Astrocyte (in vitro differentiated cells and primary cell): ENCODE measurements around the gene TGIF2. TPM values are rescaled to one million over a fixed set of nuclear protein-coding genes. Genes with fewer than 3 reads are reported as not detected.

Experiments
- DNase-seq: peaks from one replicate; pipeline ENCODE4 v3.0.0-alpha.2; 2010; ENCODE audit warnings: low read depth
- FAIRE-seq: peaks from 2 replicates; lab custom pipeline; 2011; peaks lifted over from hg19 to GRCh38; lab: Jason Lieb, UNC
- H2AFZ ChIP-seq: 2 replicates; pipeline ENCODE4 v1.6.0; 2012; ENCODE audit warnings: low read depth, low read length, inconsistent platforms
- H3K27ac ChIP-seq: 2 replicates; pipeline ENCODE4 v1.5.1; 2011; ENCODE audit warnings: low read depth, low read length, inconsistent platforms
- H3K27me3 ChIP-seq: 2 replicates; pipeline ENCODE4 v1.6.0; 2011; ENCODE audit warnings: low read length, inconsistent platforms; ENCODE audit not compliant: insufficient read depth
- H3K36me3 ChIP-seq: 2 replicates; pipeline ENCODE4 v1.5.1; 2011; ENCODE audit warnings: low read length, inconsistent platforms; ENCODE audit not compliant: insufficient read depth
- H3K4me1 ChIP-seq: 2 replicates; pipeline ENCODE4 v1.5.1; 2011; ENCODE audit warnings: low read length, inconsistent platforms; ENCODE audit not compliant: insufficient read depth
- H3K4me2 ChIP-seq: 2 replicates; pipeline ENCODE4 v1.6.0; 2012; ENCODE audit warnings: low read length, inconsistent platforms
- H3K4me3 ChIP-seq: 2 replicates; pipeline ENCODE4 v1.5.1; 2011; ENCODE audit warnings: low read depth, mild to moderate bottlenecking, low read length, inconsistent platforms; ENCODE audit not compliant: insufficient read depth
- H3K79me2 ChIP-seq: 2 replicates; pipeline ENCODE4 v1.6.0; 2012; ENCODE audit warnings: mild to moderate bottlenecking, low read length, inconsistent platforms; ENCODE audit not compliant: insufficient read depth
- H3K9ac ChIP-seq: 2 replicates; pipeline ENCODE4 v1.6.0; 2012; ENCODE audit warnings: mild to moderate bottlenecking, low read length, inconsistent platforms
- H3K9me3 ChIP-seq: 2 replicates; pipeline ENCODE4 v1.5.1; 2012; ENCODE audit warnings: low read depth, mild to moderate bottlenecking, low read length, inconsistent platforms; ENCODE audit not compliant: insufficient read depth
- H4K20me1 ChIP-seq: 2 replicates; pipeline ENCODE4 v1.6.0; 2012; ENCODE audit warnings: low read length, inconsistent platforms; ENCODE audit not compliant: insufficient read depth
- H3K27ac Mint-ChIP-seq: one replicate; pipeline ENCODE4 v1.8.0; 2021; ENCODE audit warnings: mild to moderate bottlenecking, mixed read lengths; ENCODE audit not compliant: unreplicated experiment
- H3K27me3 Mint-ChIP-seq: one replicate; pipeline ENCODE4 v1.8.0; 2021; ENCODE audit warnings: low read depth, mixed read lengths; ENCODE audit not compliant: unreplicated experiment
- H3K36me3 Mint-ChIP-seq: one replicate; pipeline ENCODE4 v1.8.0; 2021; ENCODE audit warnings: low read depth, mixed read lengths; ENCODE audit not compliant: unreplicated experiment
- H3K4me1 Mint-ChIP-seq: one replicate; pipeline ENCODE4 v1.8.0; 2021; ENCODE audit warnings: low read depth, mixed read lengths; ENCODE audit not compliant: unreplicated experiment
- H3K4me3 Mint-ChIP-seq: one replicate; pipeline ENCODE4 v1.8.0; 2021; ENCODE audit warnings: mild to moderate bottlenecking, moderate library complexity, mixed read lengths; ENCODE audit not compliant: unreplicated experiment
- H3K9me3 Mint-ChIP-seq: one replicate; pipeline ENCODE4 v1.8.0; 2021; ENCODE audit warnings: mild to moderate bottlenecking, mixed read lengths; ENCODE audit not compliant: unreplicated experiment
- CTCF ChIP-seq: IDR thresholded peaks from 2 replicates; pipeline ENCODE4 v1.5.1; 2011; ENCODE audit warnings: low read depth, mild to moderate bottlenecking, inconsistent platforms, low read length, moderate library complexity; ENCODE audit not compliant: insufficient read depth
- EZH2 ChIP-seq: IDR thresholded peaks from 2 replicates; pipeline ENCODE4 v1.6.1; 2012; ENCODE audit warnings: mild to moderate bottlenecking, low read length, inconsistent platforms; ENCODE audit not compliant: insufficient read depth
- total RNA-seq: library from RNA; stranded (reverse); gene quantifications from 2 replicates; pipeline ENCODE4 v1.2.1, GENCODE V29; 2021

Gene TGIF2
- total RNA-seq, 1 donor from 2014 or later: 24.4 TPM

DNA sequence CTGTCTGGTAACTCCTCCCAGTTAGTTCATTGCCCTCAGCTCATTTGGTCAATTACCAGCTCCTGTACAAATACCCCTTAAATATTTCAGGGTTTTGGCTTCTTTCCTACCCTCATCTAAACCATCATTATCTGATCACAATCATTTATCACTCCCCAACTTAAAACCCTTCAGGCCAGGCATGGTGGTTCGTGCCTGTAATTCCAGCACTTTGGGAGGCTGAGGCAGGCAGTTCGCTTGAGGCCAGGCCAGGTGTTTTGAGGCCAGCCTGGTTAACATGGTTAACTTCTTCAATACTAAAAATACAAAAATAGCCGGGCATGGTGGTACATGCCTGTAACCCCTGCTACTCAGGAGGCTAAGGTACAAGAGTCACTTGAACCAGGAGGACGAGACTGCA, 9.4 kb downstream of the TGIF2 start:
- H3K36me3 ChIP-seq: peaks cover 12% of the 10 kb centered on the region
- Mint-ChIP-seq H3K36me3 (peaks cover 33% of the 10 kb centered on the region), H3K4me1 (peaks cover 7% of the 10 kb centered on the region), H3K9me3 (no peaks in the 10 kb centered on the region), H3K27ac (no peak overlapping the region), H3K27me3 (no peaks in the 10 kb centered on the region), H3K4me3 (no peak overlapping the region)
- no peak overlapping the region for H2AFZ ChIP-seq
- TF ChIP-seq CTCF (no peak), EZH2 (no peak)
- H3K27ac ChIP-seq: no peak overlapping the region
- peaks cover 3% of the 10 kb centered on the region for H3K4me1 ChIP-seq
- peaks cover 34% of the 10 kb centered on the region for H4K20me1 ChIP-seq
- no peak overlapping the region for H3K4me3 ChIP-seq
- no peak for DNase-seq
- H3K27me3 ChIP-seq: no peaks in the 10 kb centered on the region
- FAIRE-seq: no peak
- H3K4me2 ChIP-seq: no peak overlapping the region
- H3K9me3 ChIP-seq: no peaks in the 10 kb centered on the region
- H3K79me2 ChIP-seq: peaks cover 16% of the 10 kb centered on the region
- H3K9ac ChIP-seq: no peak overlapping the region

GRCh38 chr20:36584018-36584481, 10.7 kb downstream of the TGIF2 start:
- DNase-seq: no peak
- Histone ChIP-seq H3K4me2 (no peak overlapping the region), H3K4me1 (peaks cover 3% of the 10 kb centered on the region), H3K4me3 (no peak overlapping the region), H3K27ac (no peak overlapping the region), H3K79me2 (peaks cover 4% of the 10 kb centered on the region), H3K9ac (no peak overlapping the region), H3K27me3 (no peaks in the 10 kb centered on the region), H4K20me1 (peaks cover 23% of the 10 kb centered on the region), H3K9me3 (no peaks in the 10 kb centered on the region), H2AFZ (no peak overlapping the region), H3K36me3 (peaks cover 12% of the 10 kb centered on the region)
- FAIRE-seq: no peak
- TF ChIP-seq CTCF (no peak), EZH2 (no peak)
- no peak overlapping the region for H3K27ac Mint-ChIP-seq
- H3K4me1 Mint-ChIP-seq: peaks cover 7% of the 10 kb centered on the region
- H3K9me3 Mint-ChIP-seq: no peaks in the 10 kb centered on the region
- no peak overlapping the region for H3K4me3 Mint-ChIP-seq
- H3K36me3 Mint-ChIP-seq: peaks cover 27% of the 10 kb centered on the region
- H3K27me3 Mint-ChIP-seq: no peaks in the 10 kb centered on the region

DNA sequence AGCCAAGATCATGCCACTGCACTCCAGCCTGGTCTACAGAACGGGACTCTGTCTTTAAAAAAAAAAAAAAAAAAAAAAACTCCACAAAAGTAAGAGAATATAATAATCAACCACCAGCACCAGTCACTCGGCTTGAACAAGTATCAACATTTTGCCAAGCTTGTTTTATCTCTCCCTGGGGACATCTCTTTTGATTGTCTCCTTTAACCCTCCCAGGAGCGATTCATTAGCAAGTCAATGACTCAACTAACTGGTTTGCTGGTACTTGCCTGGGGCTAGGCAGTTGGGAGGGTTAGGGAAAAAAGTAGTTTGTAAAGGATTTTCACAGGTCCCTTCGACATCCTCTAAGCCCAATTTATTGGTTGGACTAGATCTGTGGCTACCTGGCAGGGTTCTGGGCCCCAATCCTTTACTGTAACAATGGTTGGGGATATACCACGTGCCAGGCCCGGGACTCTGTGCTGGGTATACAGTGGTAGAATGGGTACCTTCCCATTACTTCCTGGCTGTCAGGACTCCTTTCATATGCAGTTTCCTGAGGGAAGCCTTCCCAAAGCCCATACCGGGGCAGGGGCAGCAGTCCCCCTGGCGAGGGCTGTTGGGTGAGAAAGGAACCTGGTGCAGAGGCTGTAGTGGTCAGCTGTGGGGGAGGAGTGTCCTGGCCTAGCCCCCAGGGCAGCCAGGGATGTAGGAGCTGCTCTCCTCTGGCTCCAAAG, 12.2 kb downstream of the TGIF2 start:
- peaks cover 14% of the 10 kb centered on the region for H3K36me3 Mint-ChIP-seq
- H3K27ac ChIP-seq: no peak overlapping the region
- H3K36me3 ChIP-seq: peaks cover 7% of the 10 kb centered on the region
- H3K4me1 Mint-ChIP-seq: no peaks in the 10 kb centered on the region
- TF ChIP-seq CTCF (no peak), EZH2 (no peak)
- H3K9ac ChIP-seq: no peak overlapping the region
- H3K27me3 Mint-ChIP-seq: no peaks in the 10 kb centered on the region
- no peaks in the 10 kb centered on the region for H3K9me3 ChIP-seq
- no peak overlapping the region for H2AFZ ChIP-seq
- H3K4me1 ChIP-seq: no peaks in the 10 kb centered on the region
- no peak overlapping the region for H3K27ac Mint-ChIP-seq
- FAIRE-seq (no peak), DNase-seq (no peak)
- no peak overlapping the region for H3K4me3 Mint-ChIP-seq
- H3K4me3 ChIP-seq: no peak overlapping the region
- H4K20me1 ChIP-seq: peaks cover 10% of the 10 kb centered on the region
- H3K27me3 ChIP-seq: no peaks in the 10 kb centered on the region
- no peaks in the 10 kb centered on the region for H3K9me3 Mint-ChIP-seq
- no peaks in the 10 kb centered on the region for H3K79me2 ChIP-seq
- no peak overlapping the region for H3K4me2 ChIP-seq
